NT2/D1 (cell line): ENCODE measurements around the gene MYO1F.
A peak's percentile ranks its signal among the peaks of the same experiment; 100 is the strongest.
"Not testable (repeated sequence)": the region's sequence is repeated elsewhere in the genome, so short reads cannot be mapped to it uniquely, and the experiment has no call there.

ENCODE experiments used
- DNase-seq: peaks from one replicate; pipeline ENCODE4 v3.0.0-alpha.2; 2011; ENCODE audit warnings: low read depth, low spot score
- H3K27me3 ChIP-seq: 2 replicates; pipeline ENCODE4 v1.6.0; 2011; ENCODE audit warnings: mild to moderate bottlenecking; ENCODE audit not compliant: insufficient read length, insufficient read depth
- H3K36me3 ChIP-seq: 2 replicates; pipeline ENCODE4 v1.6.1; 2011; ENCODE audit warnings: mild to moderate bottlenecking, low read length, mixed read lengths; ENCODE audit not compliant: insufficient read depth, insufficient read length
- H3K4me1 ChIP-seq: 2 replicates; pipeline ENCODE4 v1.5.1; 2011; ENCODE audit not compliant: insufficient read depth, insufficient read length
- H3K4me3 ChIP-seq: 2 replicates; pipeline ENCODE4 v1.5.1; 2011; ENCODE audit warnings: low read depth; ENCODE audit not compliant: insufficient read length
- H3K9ac ChIP-seq: 2 replicates; pipeline ENCODE4 v1.6.0; 2011; ENCODE audit warnings: low read depth; ENCODE audit not compliant: insufficient read length
- H3K9me3 ChIP-seq: 2 replicates; pipeline ENCODE4 v1.5.1; 2011; ENCODE audit warnings: mild to moderate bottlenecking, low read length; ENCODE audit not compliant: insufficient read depth
- SUZ12 ChIP-seq: IDR thresholded peaks from 2 replicates; pipeline ENCODE4 v1.6.1; 2011; ENCODE audit not compliant: insufficient read length, insufficient read depth; ENCODE audit errors: extremely low read depth
- YY1 ChIP-seq: IDR thresholded peaks from 2 replicates; pipeline ENCODE4 v1.6.1; 2011; ENCODE audit not compliant: insufficient read length, insufficient read depth
- ZNF274 ChIP-seq: IDR thresholded peaks from 2 replicates; pipeline ENCODE4 v1.6.1; 2011; ENCODE audit warnings: mild to moderate bottlenecking, low read depth, low read length

MYO1F gene

GRCh38 chr19:8558325-8558724 is 18.9 kb downstream of the MYO1F start:
- no peak overlapping the region for H3K4me3 ChIP-seq
- H3K9ac ChIP-seq: no peak overlapping the region
- DNase-seq: no peak
- H3K4me1 ChIP-seq: no peaks in the 10 kb centered on the region
- H3K9me3 ChIP-seq: no peaks in the 10 kb centered on the region
- H3K36me3 ChIP-seq: no peaks in the 10 kb centered on the region
- TF ChIP-seq ZNF274: no peak
- TF ChIP-seq SUZ12: no peak
- no peak for TF ChIP-seq YY1
- no peaks in the 10 kb centered on the region for H3K27me3 ChIP-seq

GRCh38 chr19:8557642-8558238 is 19.5 kb downstream of the MYO1F start:
- Histone ChIP-seq H3K9me3 (no peaks in the 10 kb centered on the region), H3K9ac (no peak overlapping the region), H3K4me1 (peaks cover 2% of the 10 kb centered on the region), H3K36me3 (no peaks in the 10 kb centered on the region), H3K27me3 (no peaks in the 10 kb centered on the region), H3K4me3 (no peak overlapping the region)
- TF ChIP-seq ZNF274: no peak
- no peak for TF ChIP-seq SUZ12
- no peak for TF ChIP-seq YY1
- DNase-seq: no peak

- not testable (repeated sequence) for H3K9me3 ChIP-seq, DNase-seq, H3K36me3 ChIP-seq, H3K9ac ChIP-seq, H3K4me1 ChIP-seq, H3K27me3 ChIP-seq, H3K4me3 ChIP-seq
These were observed 23.5 kb downstream of the MYO1F start for GRCh38 chr19:8553729-8554128.

GRCh38 chr19:8552810-8553209 is 24.4 kb downstream of the MYO1F start:
- peaks cover 2% of the 10 kb centered on the region for H3K4me1 ChIP-seq
- peak overlapping the region; percentile 76 for H3K4me3 ChIP-seq
- TF ChIP-seq YY1 (peak; percentile 98), ZNF274 (no peak), SUZ12 (no peak)
- DNase-seq: peak; percentile 81
- peaks cover 9% of the 10 kb centered on the region for H3K36me3 ChIP-seq
- H3K9me3 ChIP-seq: no peaks in the 10 kb centered on the region
- peak overlapping the region; percentile 87 for H3K9ac ChIP-seq
- H3K27me3 ChIP-seq: no peaks in the 10 kb centered on the region

- Histone ChIP-seq H3K4me3 (no peak overlapping the region), H3K9ac (no peak overlapping the region), H3K4me1 (peaks cover 2% of the 10 kb centered on the region), H3K36me3 (peaks cover 28% of the 10 kb centered on the region), H3K9me3 (no peaks in the 10 kb centered on the region), H3K27me3 (no peaks in the 10 kb centered on the region)
- TF ChIP-seq YY1: no peak
- TF ChIP-seq SUZ12: no peak
- no peak for TF ChIP-seq ZNF274
- no peak for DNase-seq
These were observed 27.2 kb downstream of the MYO1F start for GRCh38 chr19:8550070-8550469.

- H3K27me3 ChIP-seq: no peaks in the 10 kb centered on the region
- TF ChIP-seq ZNF274 (no peak), SUZ12 (no peak), YY1 (no peak)
- H3K4me1 ChIP-seq: peaks cover 2% of the 10 kb centered on the region
- H3K9me3 ChIP-seq: no peaks in the 10 kb centered on the region
- DNase-seq: no peak
- H3K36me3 ChIP-seq: peaks cover 37% of the 10 kb centered on the region
- no peak overlapping the region for H3K4me3 ChIP-seq
- no peak overlapping the region for H3K9ac ChIP-seq
These were observed 31.5 kb downstream of the MYO1F start for GRCh38 chr19:8545743-8546142.

- peaks cover 43% of the 10 kb centered on the region for H3K36me3 ChIP-seq
- no peak for TF ChIP-seq YY1
- no peak for TF ChIP-seq SUZ12
- TF ChIP-seq ZNF274: no peak
- DNase-seq: no peak
- H3K9me3 ChIP-seq: no peaks in the 10 kb centered on the region
- H3K27me3 ChIP-seq: no peaks in the 10 kb centered on the region
- no peak overlapping the region for H3K9ac ChIP-seq
- peaks cover 2% of the 10 kb centered on the region for H3K4me1 ChIP-seq
- no peak overlapping the region for H3K4me3 ChIP-seq
These were observed 33.1 kb downstream of the MYO1F start for GRCh38 chr19:8544168-8544567.
